Posterior vena cava (tissue), 2 donors: ENCODE results near the gene EXOC2. TPM values are rescaled to one million over a fixed set of nuclear protein-coding genes. Genes with fewer than 3 reads are reported as not detected.

Experiments used
- DNase-seq: peaks from one replicate; pipeline ENCODE4 v3.0.0-alpha.2; 2020; ENCODE audit warnings: low spot score
- intact Hi-C, 2 donors: fragments of 100-400 bp; cut with DNase I; formaldehyde crosslinking; loops; one replicate each; pipeline versions ENCODE4 v1.14.1 to v1.14.2; 2022 to 2023
- total RNA-seq, 2 donors: library from RNA; stranded (reverse); fragmentation: NEBNext Ultra II Directional; extraction: Animal tissue kit (Norgen Biotek cat#: 25700); gene quantifications; one replicate each; pipeline ENCODE4 v1.2.1, GENCODE V29; 2021
- donor health status: DM: yes; HTN: yes; CAD: no.
- donor health status: DM: yes; HTN: yes; CAD: no.

Gene EXOC2
- total RNA-seq, 2 donors from 2014 or later: 16.7 to 20.5 TPM

GRCh38 chr6:491233-491632 lies 201.7 kb downstream of the EXOC2 start:
- intact Hi-C loops: no loop called here
- no peak for DNase-seq

GRCh38 chr6:490251-491037 lies 202.5 kb downstream of the EXOC2 start:
- intact Hi-C loops: no loop called here
- DNase-seq: no peak

GRCh38 chr6:489762-490161 lies 203.2 kb downstream of the EXOC2 start:
- DNase-seq: no peak
- intact Hi-C loops: no loop called here

GRCh38 chr6:489001-489400 lies 203.9 kb downstream of the EXOC2 start:
- intact Hi-C loops: no loop called here
- DNase-seq: no peak

GRCh38 chr6:487956-488355 lies 205.0 kb downstream of the EXOC2 start:
- DNase-seq: no peak
- intact Hi-C loops: no loop called here

- intact Hi-C loops: no loop called here
- DNase-seq: no peak
These were observed 207.2 kb downstream of the EXOC2 start for GRCh38 chr6:485655-486170.

- DNase-seq: no peak
- intact Hi-C loops: no loop called here
These were observed 208.2 kb downstream of the EXOC2 start for GRCh38 chr6:484746-485145.

- DNase-seq: no peak
- intact Hi-C loops: no loop called here
These were observed 208.7 kb downstream of the EXOC2 start for GRCh38 chr6:484086-484745.

GRCh38 chr6:475314-475713 lies 217.6 kb downstream of the EXOC2 start:
- intact Hi-C loops: loop anchor here in 1 of 2 donors (5.0 kb wide), 1 partner anchor 278 kb away; no protein-coding TSS in a partner anchor
- no peak for DNase-seq

GRCh38 chr6:474453-475185 lies 218.3 kb downstream of the EXOC2 start:
- intact Hi-C loops: loop anchor here in 1 of 2 donors (5.0 kb wide), 1 partner anchor 277 kb away; no protein-coding TSS in a partner anchor
- DNase-seq: no peak

- intact Hi-C loops: no loop called here
- no peak for DNase-seq
These were observed 219.0 kb downstream of the EXOC2 start for GRCh38 chr6:473768-474452.

GRCh38 chr6:473356-473755 lies 219.6 kb downstream of the EXOC2 start:
- intact Hi-C loops: no loop called here
- DNase-seq: no peak

GRCh38 chr6:470901-471448 lies 222.0 kb downstream of the EXOC2 start:
- DNase-seq: no peak
- intact Hi-C loops: no loop called here

GRCh38 chr6:470051-470900 lies 222.7 kb downstream of the EXOC2 start:
- no peak for DNase-seq
- intact Hi-C loops: no loop called here

- no peak for DNase-seq
- intact Hi-C loops: no loop called here
These were observed 225.3 kb downstream of the EXOC2 start for GRCh38 chr6:467671-468082.

GRCh38 chr6:467111-467510 lies 225.8 kb downstream of the EXOC2 start:
- intact Hi-C loops: no loop called here
- DNase-seq: peak; percentile 61

- intact Hi-C loops: no loop called here
- peak; percentile 72 for DNase-seq
These were observed 226.4 kb downstream of the EXOC2 start for GRCh38 chr6:466564-466963.
